HG02938 (cell line): ENCODE data around the gene S100A8.
"Not testable (repeated sequence)": the region's sequence is repeated elsewhere in the genome, so short reads cannot be mapped to it uniquely, and the experiment has no call there.

Source experiments
- ATAC-seq: cut with Tn5 transposase; IDR thresholded peaks from one replicate; pipeline ENCODE4 v1.9.1; 2021; ENCODE audit warnings: mild to moderate bottlenecking, moderate library complexity; ENCODE audit not compliant: unreplicated experiment

S100A8 gene

DNA sequence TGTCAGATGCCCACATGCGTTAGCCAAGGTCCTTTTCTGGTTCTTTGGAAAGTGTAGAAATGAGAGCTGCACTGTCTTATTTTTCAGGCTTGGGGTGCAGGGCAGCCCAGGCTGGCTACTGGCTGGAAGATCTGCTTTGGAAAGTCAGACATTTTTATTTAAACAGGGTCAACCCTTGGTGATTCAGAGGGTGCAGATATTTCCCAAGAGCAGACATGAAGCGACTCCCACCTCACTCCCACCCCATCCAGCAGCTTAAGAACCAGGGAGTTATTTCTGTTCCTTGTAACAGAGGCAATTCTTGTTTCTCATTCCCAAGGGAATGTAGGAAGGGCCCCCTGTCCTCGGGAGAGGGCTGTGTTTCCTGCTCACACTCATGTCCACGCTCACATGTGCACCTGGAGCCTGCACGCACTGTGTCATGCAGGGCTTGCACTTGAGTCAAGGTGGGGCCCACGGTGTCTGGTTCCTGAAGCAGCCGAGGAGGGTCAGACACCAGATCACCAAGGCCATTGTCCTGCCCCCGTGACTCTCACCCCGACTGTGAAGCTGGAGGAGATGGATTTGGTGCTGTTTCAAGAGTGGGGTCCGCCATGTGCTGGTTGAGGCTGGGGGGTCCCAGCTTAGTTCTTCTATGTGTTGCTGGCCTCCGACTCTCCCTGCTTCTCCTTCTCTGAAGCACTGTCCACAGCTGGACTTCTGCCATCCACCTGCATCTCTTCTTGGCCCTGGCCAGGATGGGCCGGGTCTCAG, 26.4 kb upstream of the S100A8 start:
- ATAC-seq = no peak

- ATAC-seq = no peak
These were observed 25.1 kb upstream of the S100A8 start, which contains the start of gene S100A7A for GRCh38 chr1:153415850-153416570. TSS of gene S100A7A (plus strand) at chr1:153416520. CDS start at chr1:153418083, 1,563 bp downstream.

- ATAC-seq = not testable (repeated sequence)
These were observed 23.1 kb upstream of the S100A8 start for GRCh38 chr1:153413961-153414360.

- not testable (repeated sequence) for ATAC-seq
These were observed 16.4 kb upstream of the S100A8 start for GRCh38 chr1:153407274-153407673.

DNA sequence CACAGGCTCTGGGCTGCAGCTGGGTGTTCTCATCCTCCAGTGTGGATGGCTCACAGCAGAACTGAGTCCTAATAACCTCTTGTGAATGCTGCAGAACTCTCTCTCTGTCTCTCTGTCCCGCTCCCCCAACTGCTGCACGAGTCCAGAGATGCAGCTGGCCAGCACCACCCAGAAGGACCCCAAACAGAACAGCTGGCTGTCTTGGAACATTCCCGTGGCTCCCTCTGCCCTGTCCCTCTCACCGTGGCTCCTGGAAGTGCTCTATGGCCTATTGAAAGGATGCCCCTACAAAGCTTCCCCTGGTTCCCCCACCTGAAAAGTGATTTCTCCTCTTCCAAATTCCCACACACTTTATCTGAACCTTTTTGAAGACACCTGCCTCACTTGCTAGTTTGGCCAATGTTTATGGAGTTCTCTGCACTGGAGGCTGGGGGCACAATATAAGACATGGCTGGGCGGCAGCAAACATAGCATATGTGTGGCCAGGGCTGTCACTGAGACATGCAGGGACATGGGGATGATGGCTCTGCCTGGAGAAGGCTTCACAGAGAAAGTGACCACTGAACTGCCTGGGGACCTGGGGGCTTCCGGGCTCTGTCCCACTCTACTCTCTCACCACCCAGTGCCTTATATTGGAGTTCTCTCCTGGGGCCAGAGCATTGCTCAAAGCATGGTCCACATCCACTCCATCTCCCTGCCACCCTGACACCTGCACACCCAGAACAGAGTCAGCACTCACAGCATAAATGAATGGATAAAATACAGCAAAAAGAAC, 15.1 kb upstream of the S100A8 start:
- not testable (repeated sequence) for ATAC-seq

DNA sequence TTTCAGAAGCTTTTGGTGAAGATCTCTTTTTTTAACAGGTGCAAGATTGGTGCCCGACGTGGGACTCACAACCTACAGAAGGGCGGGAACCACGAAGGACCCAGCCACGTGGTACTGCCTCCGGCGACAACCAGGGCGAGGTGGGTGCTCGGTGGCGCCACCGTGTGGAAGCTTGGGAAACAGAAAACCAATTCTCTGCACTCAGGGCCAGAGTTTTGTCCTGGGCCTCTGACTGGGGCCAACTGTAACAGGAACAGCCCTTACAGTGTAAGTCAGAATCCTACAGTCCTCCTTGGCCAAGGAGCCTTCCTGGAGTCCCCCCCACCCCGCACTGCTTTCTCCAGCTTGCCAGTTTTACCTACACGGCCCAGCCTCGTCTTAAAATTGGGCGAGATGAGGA, 13.9 kb upstream of the S100A8 start:
- no peak for ATAC-seq

GRCh38 chr1:153404086-153404635, 13.3 kb upstream of the S100A8 start:
- ATAC-seq = no peak

- no peak for ATAC-seq
These were observed 12.7 kb upstream of the S100A8 start for GRCh38 chr1:153403421-153404085.

DNA sequence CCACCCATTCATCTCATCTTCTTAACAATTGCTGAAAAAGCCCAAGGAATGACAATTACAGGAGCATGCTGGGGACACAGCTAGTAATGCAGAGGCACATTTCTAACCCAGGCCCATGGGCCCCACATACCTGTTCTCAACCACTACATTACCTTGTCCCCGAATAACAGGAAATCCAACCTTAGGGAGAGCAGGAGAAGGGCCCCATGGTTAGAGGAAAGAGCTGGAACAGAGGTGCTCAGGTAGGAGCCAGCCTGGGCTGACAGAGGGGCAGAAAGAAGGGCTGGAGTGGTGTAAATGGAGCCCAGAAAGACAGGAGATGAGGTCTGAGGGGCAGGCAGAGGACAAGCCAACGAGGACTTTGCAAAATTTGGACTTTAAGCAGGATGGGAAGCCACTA, 11.4 kb upstream of the S100A8 start:
- no peak for ATAC-seq

- ATAC-seq = no peak
These were observed 10.6 kb upstream of the S100A8 start for GRCh38 chr1:153401461-153401860.

- no peak for ATAC-seq
These were observed 9.4 kb upstream of the S100A8 start for GRCh38 chr1:153400244-153400643.

DNA sequence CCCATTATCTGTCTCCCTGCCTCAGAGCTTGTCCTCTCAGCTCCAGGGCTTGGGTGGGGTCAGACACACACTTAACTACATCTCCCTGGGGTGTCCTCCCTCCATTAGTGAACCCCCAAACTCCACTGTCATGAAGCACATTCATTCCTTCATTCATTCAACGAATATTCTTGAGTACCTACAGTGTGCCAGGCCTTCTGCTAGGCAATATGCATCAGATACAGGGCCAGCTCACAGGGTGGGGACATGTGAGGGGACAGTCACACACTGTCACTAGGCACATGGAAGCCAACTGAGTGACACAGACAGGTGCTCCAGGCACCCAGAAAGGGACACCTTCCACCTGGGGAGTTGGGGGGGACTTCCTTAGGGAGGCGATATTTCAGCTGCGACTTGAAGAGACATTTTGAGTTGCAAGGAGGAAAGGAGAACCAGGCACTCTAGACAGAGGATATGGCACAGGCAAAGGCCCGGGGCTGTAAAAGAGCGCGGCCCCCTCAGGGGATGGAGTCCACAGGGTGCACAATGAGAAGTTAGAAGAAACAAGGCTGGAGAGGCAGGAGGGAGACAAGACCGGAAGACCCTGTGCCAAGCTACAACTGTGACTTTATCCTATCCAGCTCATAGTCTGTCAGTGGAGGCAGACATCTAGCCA, 8.7 kb upstream of the S100A8 start:
- no peak for ATAC-seq

DNA sequence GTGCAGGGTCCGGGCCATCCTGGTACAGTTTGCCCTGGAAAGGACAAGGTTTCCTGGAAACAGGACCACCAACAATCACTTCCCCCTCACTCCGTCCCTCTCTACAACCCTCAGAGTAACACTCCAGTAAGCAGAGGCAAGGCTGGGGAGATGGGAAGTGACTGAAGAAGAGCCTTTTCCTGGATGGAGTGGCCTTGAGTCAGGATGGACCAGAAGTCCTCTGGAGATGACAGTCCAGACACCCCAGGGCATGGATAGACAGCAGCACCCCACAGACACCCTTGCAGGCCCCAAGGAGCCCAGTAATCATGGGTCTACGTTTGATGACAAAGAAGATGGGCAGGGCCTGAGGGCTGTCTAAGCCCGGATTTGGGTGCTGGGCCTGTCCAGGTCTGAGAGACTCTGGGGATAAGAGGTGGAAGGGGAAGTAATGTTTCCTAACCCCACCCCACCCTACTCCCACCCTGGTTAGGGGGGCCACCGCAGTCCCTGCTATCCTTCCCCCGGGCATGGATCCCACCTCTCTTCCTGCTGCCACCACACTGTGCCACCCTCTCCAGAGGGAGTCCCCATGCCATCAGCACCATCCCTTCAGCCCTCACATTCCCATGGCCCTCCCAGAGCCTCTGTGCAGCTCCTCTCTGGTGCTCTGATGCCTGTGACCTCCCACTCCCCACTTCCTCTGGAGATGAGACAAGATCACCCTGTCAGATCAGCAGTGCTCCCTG, 7.2 kb upstream of the S100A8 start:
- no peak for ATAC-seq

DNA sequence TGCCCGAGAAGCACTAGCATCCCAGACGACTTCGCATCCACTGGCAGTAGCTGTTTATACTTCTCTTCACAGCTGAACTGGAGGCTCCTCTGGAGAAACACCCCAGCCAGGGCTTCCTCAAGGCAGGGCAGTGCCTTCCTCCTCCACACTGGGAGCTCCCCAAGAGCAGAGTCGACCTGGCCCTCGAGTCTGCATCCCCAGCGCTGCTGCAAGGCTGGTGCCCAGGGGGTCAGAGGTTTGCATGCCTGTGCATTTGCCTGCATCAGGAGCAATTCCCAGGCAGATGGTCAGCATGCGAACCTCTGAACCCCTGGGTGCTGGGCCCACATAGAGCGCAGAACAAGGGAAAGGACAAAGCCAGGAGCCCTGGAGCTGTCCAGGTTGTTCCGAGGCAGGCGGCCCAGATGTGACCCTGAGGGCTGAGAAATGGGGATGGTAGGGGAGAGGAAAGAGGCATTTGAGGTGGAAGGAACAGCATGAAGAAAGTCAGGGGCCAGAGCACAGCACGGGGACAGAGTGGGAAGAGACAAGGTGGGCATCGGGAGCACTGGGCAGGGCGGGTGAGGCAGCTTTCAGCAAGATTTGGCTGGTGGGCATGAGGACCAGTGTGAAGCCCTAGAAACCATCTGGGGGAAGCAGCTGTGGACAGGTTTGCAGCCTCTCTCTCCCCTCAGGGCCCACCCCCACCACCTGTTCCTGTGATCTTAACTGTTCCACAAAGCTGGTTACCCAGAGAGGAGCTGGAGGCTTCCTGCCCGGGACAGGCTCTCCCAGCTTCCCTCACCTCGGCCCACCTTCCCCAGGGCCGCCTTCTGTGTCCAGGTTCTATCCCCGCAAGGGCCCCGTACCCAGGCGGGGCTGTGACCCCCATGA, 6.4 kb upstream of the S100A8 start:
- no peak for ATAC-seq

DNA sequence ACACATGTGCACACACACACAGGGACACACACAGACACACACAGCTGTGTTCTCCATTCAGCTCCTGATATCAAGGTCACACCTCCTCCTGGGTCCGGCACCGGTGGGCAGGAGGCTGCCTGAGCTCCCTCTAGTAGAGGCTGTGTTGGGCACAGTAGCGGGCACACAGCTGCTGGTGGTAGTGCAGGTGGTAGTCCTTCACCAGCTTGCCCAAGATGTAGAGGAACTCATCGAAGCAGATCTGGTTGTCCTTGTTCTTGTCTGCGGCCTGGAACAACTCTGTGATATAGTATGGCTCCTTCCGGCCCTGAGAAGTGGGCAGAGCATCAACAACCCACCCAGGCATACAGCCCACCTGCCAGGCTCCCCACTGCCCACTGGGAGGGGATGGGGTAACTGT, 5.6 kb upstream of the S100A8 start:
- ATAC-seq = no peak

DNA sequence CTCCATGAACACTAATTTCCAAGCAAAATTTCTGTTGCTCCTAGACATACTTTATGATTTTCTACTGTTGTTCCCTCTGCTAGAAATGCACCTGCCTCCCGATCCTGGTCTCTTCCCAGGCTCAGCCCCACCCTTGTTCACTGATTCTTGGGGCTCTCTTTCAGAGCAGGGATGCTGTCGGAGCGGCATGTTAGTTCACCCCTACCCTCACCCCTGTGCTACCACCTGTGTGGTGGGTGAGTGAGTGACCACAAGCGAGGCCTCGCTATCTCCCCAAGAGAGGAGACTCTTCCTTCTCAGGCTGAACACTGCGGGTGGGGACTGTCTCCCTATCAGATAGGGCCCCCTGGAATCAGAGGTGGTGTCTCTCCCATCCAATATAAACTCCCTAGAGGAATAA, 4.9 kb upstream of the S100A8 start:
- ATAC-seq = no peak

GRCh38 chr1:153395136-153395685, 4.3 kb upstream of the S100A8 start:
- ATAC-seq = no peak

GRCh38 chr1:153394391-153394790, 3.5 kb upstream of the S100A8 start:
- no peak for ATAC-seq
